Measurements from ENCODE around the gene KLHL12. TPM values are rescaled to one million over a fixed set of nuclear protein-coding genes. Genes with fewer than 3 reads are reported as not detected.

KLHL12 gene
- total and polyA plus RNA-seq, 2 donors (not counting 3 experiments of a cell fraction or from before 2014, with no cell fraction given), result 22.8 to 23.0 TPM

DNA sequence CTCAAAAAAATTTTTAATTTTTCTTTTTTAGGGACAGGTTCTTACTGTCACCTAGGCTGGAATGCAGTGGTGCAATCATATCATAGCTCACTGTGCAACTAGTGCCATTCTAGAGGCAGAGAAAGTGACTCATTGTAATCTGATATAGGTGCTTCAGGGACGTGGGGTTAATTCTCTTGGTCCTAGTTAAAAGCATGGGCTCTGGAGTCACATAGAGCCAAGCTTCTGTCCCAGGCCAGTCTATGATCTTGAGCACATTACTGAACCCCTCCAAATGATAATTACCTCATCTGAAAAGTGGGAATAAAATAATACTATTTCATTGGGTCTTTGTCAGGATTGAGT lies 32.2 kb upstream of the KLHL12 start:
- Histone ChIP-seq H3K9me3 (replicated peaks; ENCODE audit: control insufficient read depth, insufficient read depth, low read length) (no peaks in the 10 kb centered on the region), H3K4me3 (replicated peaks in 1 of 3; ENCODE audit: insufficient read depth in 1 of 3, low read depth in 1 of 3, low read length in 3 of 3) (no peak overlapping the region), H3K36me3 (ENCODE audit: control insufficient read depth in 2 of 2, extremely low read depth in 1 of 2, insufficient read depth in 2 of 2, low read length in 2 of 2) (peaks cover 0 to 8% of the 10 kb centered on the region in 2 experiments), H3K27me3 (ENCODE audit: control insufficient read depth in 2 of 2, insufficient read depth in 2 of 2, low read length in 2 of 2) (no peaks in the 10 kb centered on the region), H3K9ac (replicated peaks; ENCODE audit: extremely low read depth, insufficient read depth, low read length) (no peak overlapping the region), H3K9me1 (replicated peaks; ENCODE audit: control insufficient read depth, extremely low read depth, insufficient read depth, low read length) (no peaks in the 10 kb centered on the region), H3K79me2 (ENCODE audit: control insufficient read depth, insufficient read depth, low read length) (peaks cover 34% of the 10 kb centered on the region), H3K4me1 (ENCODE audit: control insufficient read depth, extremely low read depth, insufficient read depth, low read length) (peaks cover 15% of the 10 kb centered on the region), H2AFZ (ENCODE audit: low read depth, low read length) (no peak overlapping the region), H3K4me2 (ENCODE audit: insufficient read depth, low read length) (no peak overlapping the region), H3K27ac (ENCODE audit: insufficient read depth, low read depth, low read length) (no peak overlapping the region), H4K20me1 (replicated peaks; ENCODE audit: control insufficient read depth, extremely low read depth, insufficient read depth, low read length) (peaks cover 3% of the 10 kb centered on the region)
- DNase-seq (ENCODE audit: low read depth, low spot score) (no peak), FAIRE-seq (no peak)
- CTCF ChIA-PET, result interaction anchor here (0.8 to 0.9 kb wide), 2 partner anchors 9 to 11 kb away, joined by 3 to 4 read pairs; no protein-coding TSS in a partner anchor
- TF ChIP-seq EZH2 (IDR thresholded peaks at IDR 0.05; ENCODE audit: borderline replicate concordance, low read depth, low read length, severe bottlenecking), result no peak
- no peak for TF ChIP-seq JUN (IDR thresholded peaks at IDR 0.05; ENCODE audit: borderline replicate concordance, insufficient read depth, insufficient read length, low read depth)
- TF ChIP-seq FOS (IDR thresholded peaks at IDR 0.05; ENCODE audit: borderline replicate concordance, insufficient read depth, low read length), result no peak
- BruUV-seq (replicated peaks), result no TSS peak
- intact Hi-C loops (cut with micrococcal nuclease), result loop anchor here (2.0 kb wide), 1 partner anchor 70 kb away; the partner anchor contains the start of gene RABIF
- dilution Hi-C loops (cut with MboI; ENCODE audit: extremely low pct_ligation_motif_present, low sequenced_read_pairs), result no loop called here
- POLR2A ChIA-PET, result no interaction called here

DNA sequence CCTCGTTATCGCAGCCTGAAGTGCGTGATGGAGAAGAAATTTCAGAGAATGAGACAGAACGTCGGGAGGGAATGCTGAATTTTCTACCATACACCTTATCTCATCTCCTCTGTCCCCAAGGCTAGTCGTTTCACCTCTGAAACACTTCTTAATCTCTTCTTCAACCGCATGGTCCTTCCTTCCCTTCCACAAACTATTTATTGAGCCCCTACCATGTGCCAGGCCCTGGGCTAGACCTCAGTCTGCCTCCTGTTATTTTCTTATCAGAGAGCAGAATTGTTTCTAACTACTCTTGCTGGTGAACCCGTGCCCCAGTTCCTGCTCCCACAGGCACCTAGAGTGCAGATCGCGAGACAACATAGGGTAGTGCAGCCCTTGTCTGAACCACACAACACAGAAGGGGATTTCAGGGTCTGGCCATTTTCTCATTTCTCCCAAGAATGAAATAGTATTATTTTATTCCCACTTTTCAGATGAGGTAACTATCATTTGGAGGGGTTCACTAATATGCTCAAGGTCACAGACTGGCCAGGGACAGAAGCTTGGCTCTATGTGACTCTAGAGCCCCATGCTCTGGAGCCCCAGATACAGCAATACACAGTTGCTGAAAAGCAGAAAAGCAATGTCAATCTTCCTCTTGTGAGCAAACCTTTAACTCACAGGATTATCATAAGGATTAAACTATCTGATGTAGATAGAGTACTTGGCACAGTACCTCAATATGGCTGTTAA lies 31.7 kb upstream of the KLHL12 start:
- Histone ChIP-seq H3K4me3 (replicated peaks in 1 of 3; ENCODE audit: insufficient read depth in 1 of 3, low read depth in 1 of 3, low read length in 3 of 3) (peak overlapping the region; percentile 49 to 99 (median 79)), H3K9ac (replicated peaks; ENCODE audit: extremely low read depth, insufficient read depth, low read length) (peak overlapping the region; percentile 6)
- no peak for FAIRE-seq

More for the DNA sequence above, 31.7 kb upstream of the KLHL12 start:
- peak overlapping the region; percentile 79 for H3K4me2 ChIP-seq (ENCODE audit: insufficient read depth, low read length)
- H3K4me1 ChIP-seq (ENCODE audit: control insufficient read depth, extremely low read depth, insufficient read depth, low read length), result peaks cover 15% of the 10 kb centered on the region
- no peaks in the 10 kb centered on the region for H3K27me3 ChIP-seq (ENCODE audit: control insufficient read depth in 2 of 2, insufficient read depth in 2 of 2, low read length in 2 of 2)
- no TSS peak for BruUV-seq (replicated peaks)
- no peak overlapping the region for H3K27ac ChIP-seq (ENCODE audit: insufficient read depth, low read depth, low read length)
- CTCF ChIA-PET, result interaction anchor here (0.8 to 0.9 kb wide), 2 partner anchors 9 to 12 kb away, joined by 3 to 4 read pairs; no protein-coding TSS in a partner anchor
- intact Hi-C loops (cut with micrococcal nuclease), result loop anchor here (1.0 to 2.0 kb wide), 3 partner anchors 8 to 70 kb away; partner anchors contain the start of genes KLHL12 and RABIF
- H3K9me1 ChIP-seq (replicated peaks; ENCODE audit: control insufficient read depth, extremely low read depth, insufficient read depth, low read length), result no peaks in the 10 kb centered on the region
- TF ChIP-seq MYC (IDR thresholded peaks at IDR 0.05; ENCODE audit: low read depth, low read length) (no peak), EZH2 (IDR thresholded peaks at IDR 0.05; ENCODE audit: borderline replicate concordance, low read depth, low read length, severe bottlenecking) (no peak)
- dilution Hi-C loops (cut with MboI; ENCODE audit: extremely low pct_ligation_motif_present, low sequenced_read_pairs), result no loop called here
- H2AFZ ChIP-seq (ENCODE audit: low read depth, low read length), result peak overlapping the region; percentile 98
- DNase-seq (ENCODE audit: low read depth, low spot score), result no peak
- H3K79me2 ChIP-seq (ENCODE audit: control insufficient read depth, insufficient read depth, low read length), result peaks cover 40% of the 10 kb centered on the region
- no peaks in the 10 kb centered on the region for H3K9me3 ChIP-seq (replicated peaks; ENCODE audit: control insufficient read depth, insufficient read depth, low read length)
- POLR2A ChIA-PET, result no interaction called here
- peaks cover 0 to 8% of the 10 kb centered on the region in 2 experiments for H3K36me3 ChIP-seq (ENCODE audit: control insufficient read depth in 2 of 2, extremely low read depth in 1 of 2, insufficient read depth in 2 of 2, low read length in 2 of 2)
- peaks cover 3% of the 10 kb centered on the region for H4K20me1 ChIP-seq (replicated peaks; ENCODE audit: control insufficient read depth, extremely low read depth, insufficient read depth, low read length)

Data from endothelial cell of umbilical vein (primary cell).